BLaER1 treated with 17β-estradiol and CSF1 and Interleukin-3, amounts not matched to agents 10 nM and 100 nM (cell line): Measurements from ENCODE around the gene DNMT1.

Source experiments
- H3K27ac ChIP-seq, 11 experiments: shearing (Covaris generic); formaldehyde crosslinking; 2 replicates each; pipeline ENCODE4 v1.8.1; 2022
- H3K27me3 ChIP-seq, 11 experiments: shearing (Covaris generic); formaldehyde crosslinking; 2 replicates each; pipeline ENCODE4 v1.8.1; 2022
- H3K36me3 ChIP-seq, 11 experiments: shearing (Covaris generic); formaldehyde crosslinking; 2 replicates each; pipeline ENCODE4 v1.8.1; 2022
- H3K4me1 ChIP-seq, 10 experiments: shearing (Covaris generic); formaldehyde crosslinking; 2 replicates each; pipeline ENCODE4 v1.8.1; 2022
- H3K4me2 ChIP-seq, 11 experiments: shearing (Covaris generic); formaldehyde crosslinking; 2 replicates each; pipeline ENCODE4 v1.8.1; 2022
- H3K4me3 ChIP-seq, 10 experiments: shearing (Covaris generic); formaldehyde crosslinking; 2 replicates each; pipeline ENCODE4 v1.8.1; 2022
- H3K9ac ChIP-seq, 11 experiments: shearing (Covaris generic); formaldehyde crosslinking; 2 replicates each; pipeline ENCODE4 v1.8.1; 2022
- H3K9me3 ChIP-seq, 11 experiments: shearing (Covaris generic); formaldehyde crosslinking; replicated peaks in 1 of 11; 2 replicates each; pipeline ENCODE4 v1.8.1; 2022
- H4K20me1 ChIP-seq, 11 experiments: shearing (Covaris generic); formaldehyde crosslinking; 2 replicates each; pipeline ENCODE4 v1.8.1; 2022
- Cebpa-rat ChIP-seq, 11 experiments: shearing (Covaris generic); IDR thresholded peaks; 2 replicates each; pipeline ENCODE4 v1.8.1; 2022

Gene DNMT1

DNA sequence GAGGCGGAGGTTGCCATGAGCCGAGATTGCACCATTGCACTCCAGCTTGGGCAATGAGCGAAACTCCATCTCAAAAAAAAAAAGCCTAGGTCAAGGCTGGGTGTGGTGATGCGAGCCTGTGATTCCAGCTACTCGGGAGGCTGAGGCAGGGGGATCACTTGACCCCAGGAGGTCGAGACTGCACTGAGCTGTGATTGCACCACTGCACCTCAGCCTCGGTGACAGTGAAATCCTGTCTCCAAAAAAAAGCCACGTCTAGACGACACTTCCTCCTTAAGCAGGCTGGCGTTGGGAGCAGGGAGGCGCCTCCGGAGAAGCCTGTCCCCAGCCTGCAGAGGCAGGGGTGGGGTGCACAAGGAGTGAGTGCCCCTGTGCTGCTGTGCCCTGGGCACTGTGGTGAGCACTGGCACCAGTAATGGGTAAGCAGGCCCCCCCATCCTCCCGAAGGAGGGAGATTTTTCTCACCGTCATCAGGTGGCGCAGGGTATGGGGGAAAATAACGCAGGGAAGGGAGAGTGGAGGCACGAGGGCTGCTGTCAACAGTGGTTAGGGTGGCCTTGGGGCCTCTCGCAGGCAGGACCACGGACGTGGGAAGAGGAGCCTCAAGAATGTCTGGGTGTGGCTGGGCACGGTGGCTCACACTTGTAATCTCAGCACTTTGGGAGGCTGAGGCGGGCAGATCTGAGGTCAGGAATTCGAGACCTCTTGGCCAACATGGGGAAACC, 82.6 kb downstream of the DNMT1 start:
- peak in 9 of 11 experiments; percentile 13 to 73 (median 65); a peak in 14 of 22 replicates for TF ChIP-seq Cebpa-rat (IDR thresholded peaks at IDR 0.05)
- Histone ChIP-seq H3K27me3 (no peaks in the 10 kb centered on the region), H3K9ac (peak overlapping the region; percentile 81 to 99 (median 96)), H3K27ac (peak overlapping the region; percentile 87 to 99 (median 96)), H3K4me2 (peak overlapping the region; percentile 84 to 100 (median 98)), H3K36me3 (peaks cover 77 to 92% (median 80%) of the 10 kb centered on the region in 11 experiments), H3K9me3 (no peaks in the 10 kb centered on the region), H4K20me1 (peaks cover 41 to 98% (median 53%) of the 10 kb centered on the region in 11 experiments; a peak in 21 of 22 replicates), H3K4me1 (peaks cover 83 to 100% (median 95%) of the 10 kb centered on the region in 10 experiments), H3K4me3 (peak overlapping the region; percentile 42 to 96 (median 58))

DNA sequence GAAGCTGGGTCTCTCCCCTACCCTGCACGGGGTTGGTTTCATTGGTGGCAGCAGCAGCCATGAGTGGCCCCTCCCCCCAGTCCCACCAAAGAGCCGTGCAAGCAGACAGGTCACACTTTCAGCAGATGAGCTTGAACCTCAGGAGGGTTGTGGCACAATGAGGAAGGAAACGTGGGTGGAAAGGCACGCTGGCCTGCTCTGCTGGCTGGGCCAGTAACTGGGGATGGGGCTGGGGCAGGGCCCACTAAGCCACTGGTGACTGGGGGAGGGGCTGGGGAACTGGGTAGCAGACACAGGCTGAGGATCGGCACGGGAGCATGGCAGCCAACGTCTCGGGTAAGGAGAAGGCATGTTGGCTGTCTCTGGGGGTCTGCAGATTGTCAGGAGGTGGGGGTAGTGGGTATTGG, 83.3 kb downstream of the DNMT1 start, which contains the start of gene P2RY11:
TSS of gene P2RY11 (plus strand) at position 289 of the 407 bp plus-strand sequence. CDS start at position 318, 29 bp downstream.
- Histone ChIP-seq H4K20me1 (peaks cover 34 to 93% (median 45%) of the 10 kb centered on the region in 11 experiments; a peak in 21 of 22 replicates), H3K27me3 (no peaks in the 10 kb centered on the region), H3K4me1 (peaks cover 78 to 96% (median 90%) of the 10 kb centered on the region in 10 experiments), H3K27ac (peak within 1 kb of the TSS; percentile 87 to 99 (median 96)), H3K4me2 (peak within 1 kb of the TSS; percentile 84 to 100 (median 98)), H3K36me3 (peaks cover 70 to 89% (median 77%) of the 10 kb centered on the region in 11 experiments), H3K9me3 (no peaks in the 10 kb centered on the region), H3K9ac (peak within 1 kb of the TSS; percentile 81 to 99 (median 96)), H3K4me3 (peak within 1 kb of the TSS; percentile 42 to 96 (median 58))
- 0 out of 22 replicates have a peak, but pooled peaks of 1 of the 11 experiments have one; percentile 55 for TF ChIP-seq Cebpa-rat (IDR thresholded peaks at IDR 0.05)

DNA sequence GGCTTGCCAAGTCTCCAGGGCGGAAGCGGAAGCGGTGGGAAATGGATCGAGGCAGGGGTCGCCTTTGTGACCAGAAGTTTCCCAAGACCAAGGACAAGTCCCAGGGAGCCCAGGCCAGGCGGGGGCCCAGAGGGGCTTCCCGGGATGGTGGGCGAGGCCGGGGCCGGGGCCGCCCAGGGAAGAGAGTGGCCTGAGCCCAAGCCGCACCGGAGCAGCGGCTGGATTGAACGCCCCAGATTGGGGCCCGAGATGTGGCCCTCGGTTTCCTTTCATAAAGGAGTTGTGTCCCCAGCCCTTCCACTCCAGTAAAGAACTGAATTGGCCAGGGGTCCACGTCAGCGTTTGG, 83.8 kb downstream of the DNMT1 start:
- peak overlapping the region; percentile 84 to 100 (median 98) for H3K4me2 ChIP-seq

DNA sequence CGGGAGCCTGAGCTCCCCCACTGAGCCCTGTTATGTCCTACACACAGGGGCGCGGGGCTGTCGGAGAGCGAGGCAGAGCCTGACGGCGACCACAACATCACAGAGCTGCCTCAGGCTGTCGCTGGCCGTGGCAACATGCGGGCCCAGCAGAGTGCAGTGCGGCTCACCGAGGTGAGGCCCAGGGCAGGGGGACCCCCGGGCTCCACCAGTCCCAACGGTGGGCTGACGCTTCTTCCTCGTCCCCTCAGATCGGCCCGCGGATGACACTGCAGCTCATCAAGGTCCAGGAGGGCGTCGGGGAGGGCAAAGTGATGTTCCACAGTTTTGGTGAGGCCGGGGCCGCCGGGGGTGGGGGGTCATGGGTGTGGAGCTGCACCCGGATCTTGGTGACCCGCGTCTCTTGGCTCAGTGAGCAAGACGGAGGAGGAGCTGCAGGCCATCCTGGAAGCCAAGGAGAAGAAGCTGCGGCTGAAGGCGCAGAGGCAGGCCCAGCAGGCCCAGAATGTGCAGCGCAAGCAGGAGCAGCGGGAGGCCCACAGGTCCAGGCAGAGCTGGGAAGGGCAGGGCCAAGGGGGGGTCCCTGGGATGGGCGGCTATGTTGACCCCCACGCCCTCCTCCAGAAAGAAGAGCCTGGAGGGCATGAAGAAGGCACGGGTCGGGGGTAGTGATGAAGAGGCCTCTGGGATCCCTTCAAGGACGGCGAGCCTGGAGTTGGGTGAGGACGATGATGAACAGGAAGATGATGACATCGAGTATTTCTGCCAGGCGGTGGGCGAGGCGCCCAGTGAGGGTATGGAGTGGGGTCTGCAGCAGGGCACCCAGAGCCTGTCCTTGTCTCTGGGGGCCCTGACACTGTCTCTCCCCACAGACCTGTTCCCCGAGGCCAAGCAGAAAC, 84.4 kb downstream of the DNMT1 start:
- Histone ChIP-seq H3K4me1 (peaks cover 78 to 92% (median 86%) of the 10 kb centered on the region in 10 experiments), H3K4me2 (peak overlapping the region; percentile 84 to 100 (median 98)), H4K20me1 (peaks cover 23 to 82% (median 34%) of the 10 kb centered on the region in 11 experiments; a peak in 21 of 22 replicates), H3K9ac (peak overlapping the region; percentile 81 to 99 (median 96)), H3K9me3 (no peaks in the 10 kb centered on the region), H3K36me3 (peaks cover 59 to 78% (median 66%) of the 10 kb centered on the region in 11 experiments), H3K27me3 (no peaks in the 10 kb centered on the region), H3K4me3 (peak overlapping the region; percentile 42 to 96 (median 58); a peak in 19 of 20 replicates), H3K27ac (peak overlapping the region; percentile 87 to 99 (median 96))
- no peak for TF ChIP-seq Cebpa-rat (IDR thresholded peaks at IDR 0.05)

More for the DNA sequence above, 83.8 kb downstream of the DNMT1 start:
- H3K9ac ChIP-seq: peak overlapping the region; percentile 81 to 99 (median 96)
- H3K27ac ChIP-seq: peak overlapping the region; percentile 87 to 99 (median 96)
- H4K20me1 ChIP-seq: peaks cover 29 to 88% (median 41%) of the 10 kb centered on the region in 11 experiments; a peak in 21 of 22 replicates
- no peaks in the 10 kb centered on the region for H3K9me3 ChIP-seq
- H3K4me1 ChIP-seq: peaks cover 74 to 92% (median 86%) of the 10 kb centered on the region in 10 experiments
- no peak for TF ChIP-seq Cebpa-rat (IDR thresholded peaks at IDR 0.05)
- H3K36me3 ChIP-seq: peaks cover 65 to 84% (median 73%) of the 10 kb centered on the region in 11 experiments
- peak overlapping the region; percentile 42 to 96 (median 58) for H3K4me3 ChIP-seq
- no peaks in the 10 kb centered on the region for H3K27me3 ChIP-seq

DNA sequence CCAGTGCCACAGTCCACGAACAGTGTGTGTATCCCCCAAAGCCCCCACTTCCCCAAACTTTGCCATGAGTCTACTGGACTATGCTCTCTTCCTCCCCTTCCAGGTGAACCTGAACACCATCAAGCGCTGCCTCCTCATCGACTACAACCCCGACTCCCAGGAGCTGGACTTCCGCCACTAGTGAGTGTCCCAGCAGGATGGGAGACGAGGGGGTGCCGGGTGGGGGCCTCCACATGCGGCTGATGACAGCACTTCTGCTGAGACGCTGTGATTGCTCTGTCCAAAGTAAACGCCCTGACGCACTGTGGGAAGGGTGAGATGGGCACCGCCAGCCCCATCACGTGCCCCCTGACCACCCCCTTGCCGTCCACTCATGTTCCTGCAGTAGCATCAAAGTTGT, 85.2 kb downstream of the DNMT1 start:
- Histone ChIP-seq H3K9me3 (no peaks in the 10 kb centered on the region), H3K9ac (peak overlapping the region; percentile 45 to 99 (median 96); a peak in 20 of 22 replicates), H3K4me3 (peak overlapping the region in 8 of 10 experiments; percentile 51 to 96 (median 71); a peak in 14 of 20 replicates), H3K36me3 (peaks cover 51 to 70% (median 58%) of the 10 kb centered on the region in 11 experiments), H4K20me1 (peaks cover 15 to 74% (median 26%) of the 10 kb centered on the region in 11 experiments; a peak in 21 of 22 replicates), H3K27me3 (no peaks in the 10 kb centered on the region), H3K27ac (peak overlapping the region; percentile 87 to 99 (median 96); a peak in 19 of 22 replicates), H3K4me2 (peak overlapping the region; percentile 84 to 100 (median 98)), H3K4me1 (peaks cover 84 to 93% (median 90%) of the 10 kb centered on the region in 10 experiments)
- no peak for TF ChIP-seq Cebpa-rat (IDR thresholded peaks at IDR 0.05)

DNA sequence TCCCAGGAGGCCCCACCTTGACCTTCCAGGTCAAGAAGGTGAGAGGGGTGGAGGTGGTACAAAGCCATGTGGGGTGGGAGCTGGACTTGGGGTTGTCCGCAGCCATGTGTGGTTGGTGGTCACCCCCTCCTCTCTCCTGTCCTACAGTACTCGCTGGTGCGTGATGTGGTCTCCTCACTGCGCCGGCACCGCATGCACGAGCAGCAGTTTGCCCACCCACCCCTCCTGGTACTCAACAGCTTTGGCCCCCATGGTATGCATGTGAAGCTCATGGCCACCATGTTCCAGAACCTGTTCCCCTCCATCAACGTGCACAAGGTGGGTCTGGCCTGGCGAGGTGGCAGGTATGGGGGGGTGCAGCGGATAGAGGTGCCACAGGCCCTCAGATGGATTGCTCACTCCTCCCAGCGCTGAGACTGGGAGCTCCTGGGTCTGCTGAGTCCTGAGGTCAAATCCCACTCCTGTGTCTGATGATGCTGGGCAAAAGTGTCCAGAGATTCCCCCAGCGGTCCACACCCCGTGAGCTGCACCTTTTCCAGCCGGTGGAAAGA, 86.9 kb downstream of the DNMT1 start:
- H4K20me1 ChIP-seq: peaks cover 0 to 58% (median 10%) of the 10 kb centered on the region in 11 experiments; a peak in 13 of 22 replicates
- peak overlapping the region; percentile 84 to 99 (median 96) for H3K9ac ChIP-seq
- H3K27me3 ChIP-seq: no peaks in the 10 kb centered on the region
- H3K4me2 ChIP-seq: peak overlapping the region; percentile 84 to 100 (median 98)
- H3K4me1 ChIP-seq: peaks cover 84 to 92% (median 90%) of the 10 kb centered on the region in 10 experiments
- no peak for TF ChIP-seq Cebpa-rat (IDR thresholded peaks at IDR 0.05)
- peak overlapping the region; percentile 70 to 98 (median 93) for H3K4me3 ChIP-seq
- H3K27ac ChIP-seq: peak overlapping the region in 10 of 11 experiments; percentile 87 to 99 (median 97); a peak in 21 of 22 replicates
- H3K9me3 ChIP-seq: no peaks in the 10 kb centered on the region
- peaks cover 39 to 57% (median 46%) of the 10 kb centered on the region in 11 experiments for H3K36me3 ChIP-seq

DNA sequence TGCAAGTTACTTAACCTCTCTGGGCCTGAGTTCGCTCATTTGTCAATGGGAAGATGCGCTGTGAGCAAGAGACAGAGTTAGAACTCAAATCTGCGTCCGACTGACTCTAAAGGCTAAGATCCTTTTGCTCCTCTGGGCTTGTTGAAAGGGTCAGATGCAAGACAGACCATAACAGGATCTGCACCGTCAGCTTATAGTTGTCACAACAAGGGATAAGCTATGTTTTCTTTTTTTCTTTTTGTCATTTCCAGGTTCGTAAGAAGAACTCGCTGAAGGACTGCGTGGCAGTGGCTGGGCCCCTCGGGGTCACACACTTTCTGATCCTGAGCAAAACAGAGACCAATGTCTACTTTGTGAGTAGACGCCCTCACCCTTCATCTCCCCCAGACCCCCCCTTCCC, 87.5 kb downstream of the DNMT1 start:
- H3K27ac ChIP-seq: peak overlapping the region; percentile 72 to 99 (median 97)
- peak overlapping the region; percentile 70 to 98 (median 93) for H3K4me3 ChIP-seq
- peaks cover 84 to 92% (median 90%) of the 10 kb centered on the region in 10 experiments for H3K4me1 ChIP-seq
- no peaks in the 10 kb centered on the region for H3K9me3 ChIP-seq
- TF ChIP-seq Cebpa-rat (IDR thresholded peaks at IDR 0.05): no peak
- peak overlapping the region; percentile 84 to 100 (median 98) for H3K4me2 ChIP-seq
- H3K27me3 ChIP-seq: no peaks in the 10 kb centered on the region
- peak overlapping the region; percentile 84 to 99 (median 96) for H3K9ac ChIP-seq
- peaks cover 0 to 51% (median 4%) of the 10 kb centered on the region in 11 experiments; a peak in 9 of 22 replicates for H4K20me1 ChIP-seq
- peaks cover 39 to 56% (median 46%) of the 10 kb centered on the region in 11 experiments for H3K36me3 ChIP-seq
